Measurements from ENCODE around the gene MYH7B. TPM values are rescaled to one million over a fixed set of nuclear protein-coding genes. Genes with fewer than 3 reads are reported as not detected.

MYH7B gene
- total and polyA plus RNA-seq, 3 experiments from 2014 or later: 0.16 to 0.48 (median 0.26) TPM

GRCh38 chr20:34938466-34939163 is 17.1 kb upstream of the MYH7B start:
- Histone ChIP-seq H3K36me3 (ENCODE audit: insufficient read depth, low read length) (peaks cover 35% of the 10 kb centered on the region), H3K27ac (ENCODE audit: low read depth, low read length) (no peak overlapping the region), H3K4me1 (ENCODE audit: insufficient read depth, low read length) (no peaks in the 10 kb centered on the region), H3K4me3 (ENCODE audit: low read length) (no peak overlapping the region), H3K27me3 (ENCODE audit: insufficient read depth, low read length, poor library complexity, severe bottlenecking) (no peaks in the 10 kb centered on the region), H3K9me3 (ENCODE audit: low read length) (no peaks in the 10 kb centered on the region)
- Mint-ChIP-seq H3K9me3 (no peaks in the 10 kb centered on the region), H3K4me3 (no peak overlapping the region), H3K27me3 (no peaks in the 10 kb centered on the region), H3K36me3 (peaks cover 0 to 84% (median 26%) of the 10 kb centered on the region in 3 donors), H3K27ac (peak overlapping the region in 2 of 8 donors; percentile 22 to 24), H3K4me1 (no peaks in the 10 kb centered on the region)
- DNase-seq: no peak
- CTCF ChIA-PET: no interaction called here
- POLR2A ChIA-PET: no interaction called here

DNA sequence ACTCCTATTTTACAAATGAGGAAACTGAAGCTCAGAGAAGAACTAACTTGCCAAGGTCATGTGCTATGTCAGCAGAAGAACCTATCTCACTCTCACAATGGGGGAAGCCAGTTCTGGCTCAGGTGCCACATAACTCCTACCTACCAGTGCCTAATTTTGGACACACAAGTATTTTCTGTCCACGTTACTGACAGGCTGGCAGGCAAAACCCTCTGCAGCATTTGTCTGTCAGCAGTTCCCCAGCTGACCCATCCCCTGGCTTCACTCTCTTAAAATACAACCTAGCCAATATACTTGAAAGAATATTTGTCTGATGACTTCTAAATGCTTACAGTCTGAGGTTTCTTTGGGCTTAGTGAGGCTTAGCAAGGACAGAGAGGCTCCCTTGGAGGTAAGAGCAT is 15.6 kb upstream of the MYH7B start:
- Mint-ChIP-seq H3K9me3 (no peaks in the 10 kb centered on the region), H3K4me1 (no peaks in the 10 kb centered on the region), H3K36me3 (peaks cover 0 to 83% (median 25%) of the 10 kb centered on the region in 3 donors), H3K27me3 (no peaks in the 10 kb centered on the region), H3K4me3 (no peak overlapping the region), H3K27ac (peak overlapping the region in 1 of 8 donors; percentile 27)
- ChIA-PET POLR2A (no interaction called here), CTCF (no interaction called here)
- DNase-seq: no peak
- no peak overlapping the region for H3K27ac ChIP-seq (ENCODE audit: low read depth, low read length)
- no peaks in the 10 kb centered on the region for H3K9me3 ChIP-seq (ENCODE audit: low read length)
- H3K4me1 ChIP-seq (ENCODE audit: insufficient read depth, low read length): no peaks in the 10 kb centered on the region
- no peaks in the 10 kb centered on the region for H3K27me3 ChIP-seq (ENCODE audit: insufficient read depth, low read length, poor library complexity, severe bottlenecking)
- H3K4me3 ChIP-seq (ENCODE audit: low read length): no peak overlapping the region
- H3K36me3 ChIP-seq (ENCODE audit: insufficient read depth, low read length): peaks cover 30% of the 10 kb centered on the region

DNA sequence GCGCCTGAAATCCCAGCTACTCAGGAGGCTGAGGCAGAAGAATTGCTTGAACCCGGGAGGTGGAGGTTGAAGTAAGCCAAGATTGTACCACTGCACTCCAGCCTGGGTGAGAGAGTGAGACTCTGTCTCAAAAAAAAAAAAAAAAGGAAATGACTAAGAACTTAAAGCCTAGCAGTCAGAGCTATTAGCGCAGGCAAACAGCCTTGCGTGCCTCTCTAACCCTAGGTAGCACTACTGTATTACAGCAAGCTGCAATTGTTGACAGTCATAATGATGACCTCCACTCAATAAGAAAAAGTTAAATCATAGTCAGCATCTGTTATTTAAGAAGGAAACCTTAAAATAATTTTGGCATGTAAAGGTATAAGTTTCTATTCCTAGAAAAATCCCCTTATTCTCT is 14.4 kb upstream of the MYH7B start:
- H3K27ac Mint-ChIP-seq: no peak overlapping the region
- no peaks in the 10 kb centered on the region for H3K9me3 ChIP-seq (ENCODE audit: low read length)
- POLR2A ChIA-PET: no interaction called here

GRCh38 chr20:34942301-34942700 is 13.4 kb upstream of the MYH7B start:
- Histone ChIP-seq H3K4me3 (ENCODE audit: low read length) (no peak overlapping the region), H3K27ac (ENCODE audit: low read depth, low read length) (no peak overlapping the region), H3K36me3 (ENCODE audit: insufficient read depth, low read length) (peaks cover 20% of the 10 kb centered on the region), H3K27me3 (ENCODE audit: insufficient read depth, low read length, poor library complexity, severe bottlenecking) (no peaks in the 10 kb centered on the region), H3K4me1 (ENCODE audit: insufficient read depth, low read length) (no peaks in the 10 kb centered on the region), H3K9me3 (ENCODE audit: low read length) (no peaks in the 10 kb centered on the region)
- H3K27ac Mint-ChIP-seq: no peak overlapping the region
- peaks cover 0 to 77% (median 21%) of the 10 kb centered on the region in 3 donors for H3K36me3 Mint-ChIP-seq
- no peaks in the 10 kb centered on the region for H3K27me3 Mint-ChIP-seq
- H3K4me1 Mint-ChIP-seq: peaks cover 0 to 2% (median 0%) of the 10 kb centered on the region in 3 donors
- H3K9me3 Mint-ChIP-seq: no peaks in the 10 kb centered on the region
- no peak for DNase-seq
- ChIA-PET POLR2A (no interaction called here), CTCF (no interaction called here)
- no peak overlapping the region for H3K4me3 Mint-ChIP-seq

More for the DNA sequence above, 14.4 kb upstream of the MYH7B start:
- peaks cover 0 to 81% (median 25%) of the 10 kb centered on the region in 3 donors for H3K36me3 Mint-ChIP-seq
- Histone ChIP-seq H3K4me3 (ENCODE audit: low read length) (no peak overlapping the region), H3K27ac (ENCODE audit: low read depth, low read length) (no peak overlapping the region), H3K27me3 (ENCODE audit: insufficient read depth, low read length, poor library complexity, severe bottlenecking) (no peaks in the 10 kb centered on the region), H3K36me3 (ENCODE audit: insufficient read depth, low read length) (peaks cover 26% of the 10 kb centered on the region), H3K4me1 (ENCODE audit: insufficient read depth, low read length) (no peaks in the 10 kb centered on the region)
- CTCF ChIA-PET: no interaction called here
- H3K9me3 Mint-ChIP-seq: no peaks in the 10 kb centered on the region
- H3K4me1 Mint-ChIP-seq: peaks cover 0 to 2% (median 0%) of the 10 kb centered on the region in 3 donors
- H3K4me3 Mint-ChIP-seq: no peak overlapping the region
- DNase-seq: no peak
- H3K27me3 Mint-ChIP-seq: no peaks in the 10 kb centered on the region

- Mint-ChIP-seq H3K4me1 (peaks cover 0 to 2% (median 0%) of the 10 kb centered on the region in 3 donors), H3K9me3 (no peaks in the 10 kb centered on the region), H3K4me3 (no peak overlapping the region), H3K27me3 (no peaks in the 10 kb centered on the region), H3K36me3 (peaks cover 0 to 69% (median 21%) of the 10 kb centered on the region in 3 donors), H3K27ac (no peak overlapping the region)
- Histone ChIP-seq H3K27ac (ENCODE audit: low read depth, low read length) (no peak overlapping the region), H3K4me3 (ENCODE audit: low read length) (no peak overlapping the region), H3K36me3 (ENCODE audit: insufficient read depth, low read length) (peaks cover 20% of the 10 kb centered on the region), H3K9me3 (ENCODE audit: low read length) (no peaks in the 10 kb centered on the region), H3K27me3 (ENCODE audit: insufficient read depth, low read length, poor library complexity, severe bottlenecking) (no peaks in the 10 kb centered on the region), H3K4me1 (ENCODE audit: insufficient read depth, low read length) (no peaks in the 10 kb centered on the region)
- no peak for DNase-seq
- ChIA-PET CTCF (interaction anchor here (1.0 kb wide), 1 partner anchor 12 kb away, joined by 3 read pairs; the partner anchor contains the start of genes GSS and MYH7B), POLR2A (no interaction called here)
Observed at GRCh38 chr20:34943808-34944567, 11.7 kb upstream of the MYH7B start.

DNA sequence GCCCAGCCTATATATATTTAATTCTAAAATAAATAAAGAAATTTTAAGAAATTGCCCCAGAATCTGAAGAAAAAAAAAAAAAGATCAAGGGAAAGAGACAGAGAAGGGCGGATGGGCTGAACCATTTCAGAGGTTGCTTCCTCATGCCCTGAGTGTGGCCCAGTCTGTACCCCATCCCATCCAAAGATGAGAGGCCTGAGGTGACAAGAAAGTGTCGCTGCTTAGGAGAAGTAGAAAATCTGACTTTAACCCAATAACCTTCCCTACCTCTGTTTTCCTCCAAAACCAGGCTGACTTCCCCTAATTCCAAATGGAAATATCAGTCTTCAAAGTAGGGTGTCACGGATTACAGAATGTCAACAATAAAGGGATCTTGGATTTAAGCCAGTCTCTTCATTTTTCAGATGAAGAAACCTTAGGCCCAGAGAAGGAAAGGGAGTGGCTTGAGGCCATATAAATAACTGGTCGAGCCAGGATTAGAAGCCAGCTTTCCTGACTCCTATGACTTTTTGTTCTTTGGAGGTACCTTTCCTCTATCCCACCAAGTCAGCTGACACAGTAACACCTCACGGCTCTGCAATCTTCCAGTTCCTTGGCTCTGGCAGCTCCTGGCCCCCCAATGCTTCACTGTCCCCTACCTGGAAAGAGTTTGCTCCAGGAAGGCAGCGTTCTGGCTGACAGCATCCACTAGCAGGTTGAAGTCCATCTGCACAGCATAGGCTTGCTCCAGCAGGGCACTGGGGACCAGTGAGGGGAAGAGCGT is 10.2 kb upstream of the MYH7B start:
- Mint-ChIP-seq H3K4me3 (no peak overlapping the region), H3K9me3 (no peaks in the 10 kb centered on the region), H3K36me3 (peaks cover 0 to 71% (median 17%) of the 10 kb centered on the region in 3 donors), H3K4me1 (peaks cover 0 to 2% (median 0%) of the 10 kb centered on the region in 3 donors), H3K27ac (peak overlapping the region in 1 of 8 donors; percentile 19), H3K27me3 (no peaks in the 10 kb centered on the region)
- no peak overlapping the region for H3K27ac ChIP-seq (ENCODE audit: low read depth, low read length)
- H3K4me1 ChIP-seq (ENCODE audit: insufficient read depth, low read length): no peaks in the 10 kb centered on the region
- DNase-seq: no peak
- ChIA-PET POLR2A (no interaction called here), CTCF (no interaction called here)
- H3K27me3 ChIP-seq (ENCODE audit: insufficient read depth, low read length, poor library complexity, severe bottlenecking): no peaks in the 10 kb centered on the region
- H3K9me3 ChIP-seq (ENCODE audit: low read length): no peaks in the 10 kb centered on the region
- peaks cover 15% of the 10 kb centered on the region for H3K36me3 ChIP-seq (ENCODE audit: insufficient read depth, low read length)
- no peak overlapping the region for H3K4me3 ChIP-seq (ENCODE audit: low read length)

- H3K4me3 ChIP-seq (ENCODE audit: low read length): no peak overlapping the region
- H3K27me3 Mint-ChIP-seq: no peaks in the 10 kb centered on the region
- no peaks in the 10 kb centered on the region for H3K9me3 Mint-ChIP-seq
- ChIA-PET CTCF (no interaction called here), POLR2A (no interaction called here)
- peaks cover 0 to 66% (median 14%) of the 10 kb centered on the region in 3 donors for H3K36me3 Mint-ChIP-seq
- peaks cover 10% of the 10 kb centered on the region for H3K36me3 ChIP-seq (ENCODE audit: insufficient read depth, low read length)
- no peak overlapping the region for H3K4me3 Mint-ChIP-seq
- peak overlapping the region in 1 of 8 donors; percentile 46 for H3K27ac Mint-ChIP-seq
- peaks cover 0 to 2% (median 0%) of the 10 kb centered on the region in 3 donors for H3K4me1 Mint-ChIP-seq
- no peaks in the 10 kb centered on the region for H3K27me3 ChIP-seq (ENCODE audit: insufficient read depth, low read length, poor library complexity, severe bottlenecking)
- no peak overlapping the region for H3K27ac ChIP-seq (ENCODE audit: low read depth, low read length)
- no peak for DNase-seq
- H3K4me1 ChIP-seq (ENCODE audit: insufficient read depth, low read length): no peaks in the 10 kb centered on the region
- H3K9me3 ChIP-seq (ENCODE audit: low read length): no peaks in the 10 kb centered on the region
Observed at GRCh38 chr20:34946661-34947060, 9.0 kb upstream of the MYH7B start.

DNA sequence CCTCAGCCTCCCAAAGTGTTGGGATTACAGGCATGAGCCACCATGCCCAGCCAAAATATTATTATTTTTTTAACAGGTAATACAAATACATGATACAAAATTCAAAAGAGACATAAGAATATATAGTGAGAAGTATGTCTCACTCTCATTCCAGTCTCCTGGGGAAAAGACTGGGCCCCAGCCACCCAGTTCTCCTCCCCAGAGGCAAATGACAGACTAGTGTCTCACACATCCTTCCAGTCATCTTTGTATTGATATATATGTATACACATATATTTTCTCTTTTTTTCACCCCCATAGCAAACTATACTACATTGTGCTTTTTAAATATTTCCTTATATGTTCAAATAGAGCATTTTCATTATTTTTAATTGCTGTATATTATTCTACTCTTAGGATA is 8.3 kb upstream of the MYH7B start:
- no peaks in the 10 kb centered on the region for H3K9me3 ChIP-seq (ENCODE audit: low read length)
- H3K27ac ChIP-seq (ENCODE audit: low read depth, low read length): no peak overlapping the region
- no peaks in the 10 kb centered on the region for H3K4me1 ChIP-seq (ENCODE audit: insufficient read depth, low read length)
- no peak overlapping the region for H3K4me3 Mint-ChIP-seq
- H3K36me3 Mint-ChIP-seq: peaks cover 0 to 60% (median 14%) of the 10 kb centered on the region in 3 donors
- H3K9me3 Mint-ChIP-seq: no peaks in the 10 kb centered on the region
- H3K27me3 Mint-ChIP-seq: no peaks in the 10 kb centered on the region
- DNase-seq: no peak
- peaks cover 4% of the 10 kb centered on the region for H3K36me3 ChIP-seq (ENCODE audit: insufficient read depth, low read length)
- ChIA-PET POLR2A (no interaction called here), CTCF (interaction anchor here (2.0 kb wide), 1 partner anchor 75 kb away, joined by 4 read pairs; the partner anchor contains the start of gene GGT7)
- H3K27ac Mint-ChIP-seq: no peak overlapping the region
- H3K27me3 ChIP-seq (ENCODE audit: insufficient read depth, low read length, poor library complexity, severe bottlenecking): no peaks in the 10 kb centered on the region
- H3K4me1 Mint-ChIP-seq: peaks cover 0 to 5% (median 0%) of the 10 kb centered on the region in 3 donors
- no peak overlapping the region for H3K4me3 ChIP-seq (ENCODE audit: low read length)
